Measurements from ENCODE around the gene FASN.

DNA sequence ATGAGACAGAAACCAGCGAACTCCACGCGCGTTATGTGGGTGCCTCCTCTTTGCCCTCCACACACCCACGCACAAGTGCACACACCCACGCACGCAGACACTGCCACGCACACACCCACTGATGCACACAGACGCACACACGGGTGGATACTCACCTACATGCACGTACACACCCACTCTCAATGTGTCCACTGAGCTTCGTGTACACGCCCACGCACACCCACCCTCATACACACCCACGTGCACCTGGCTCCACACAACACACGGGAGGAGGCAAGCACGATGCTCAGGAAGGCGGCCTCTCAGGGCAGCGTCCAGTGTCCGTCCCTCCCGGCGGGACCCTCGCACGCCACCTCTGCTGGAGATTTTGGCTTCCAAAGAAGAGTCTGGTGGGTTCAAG is 50.7 kb downstream of the FASN start:
- TF ChIP-seq, protein P1, sequence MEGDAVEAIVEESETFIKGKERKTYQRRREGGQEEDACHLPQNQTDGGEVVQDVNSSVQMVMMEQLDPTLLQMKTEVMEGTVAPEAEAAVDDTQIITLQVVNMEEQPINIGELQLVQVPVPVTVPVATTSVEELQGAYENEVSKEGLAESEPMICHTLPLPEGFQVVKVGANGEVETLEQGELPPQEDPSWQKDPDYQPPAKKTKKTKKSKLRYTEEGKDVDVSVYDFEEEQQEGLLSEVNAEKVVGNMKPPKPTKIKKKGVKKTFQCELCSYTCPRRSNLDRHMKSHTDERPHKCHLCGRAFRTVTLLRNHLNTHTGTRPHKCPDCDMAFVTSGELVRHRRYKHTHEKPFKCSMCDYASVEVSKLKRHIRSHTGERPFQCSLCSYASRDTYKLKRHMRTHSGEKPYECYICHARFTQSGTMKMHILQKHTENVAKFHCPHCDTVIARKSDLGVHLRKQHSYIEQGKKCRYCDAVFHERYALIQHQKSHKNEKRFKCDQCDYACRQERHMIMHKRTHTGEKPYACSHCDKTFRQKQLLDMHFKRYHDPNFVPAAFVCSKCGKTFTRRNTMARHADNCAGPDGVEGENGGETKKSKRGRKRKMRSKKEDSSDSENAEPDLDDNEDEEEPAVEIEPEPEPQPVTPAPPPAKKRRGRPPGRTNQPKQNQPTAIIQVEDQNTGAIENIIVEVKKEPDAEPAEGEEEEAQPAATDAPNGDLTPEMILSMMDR (IDR thresholded peaks at IDR 0.05; ENCODE audit: low read length): no peak
- no peak for TF ChIP-seq EZH2phosphoT487 (IDR thresholded peaks at IDR 0.05; ENCODE audit: low read length)

Measured in MM.1S (cell line).